COR-L47 (cell line): ENCODE measurements around the gene LARP4.

Experiments used
- DNase-seq: peaks from one replicate; lab custom pipeline; 2025; lab: John Stamatoyannopoulos, UW

The LARP4 gene

GRCh38 chr12:50525422-50525821 is 124.7 kb downstream of the LARP4 start:
- DNase-seq, result no peak

- no peak for DNase-seq
Observed at GRCh38 chr12:50527359-50527726, 126.7 kb downstream of the LARP4 start.

GRCh38 chr12:50528800-50529199 is 128.1 kb downstream of the LARP4 start:
- DNase-seq, result no peak

- DNase-seq, result no peak
Observed at GRCh38 chr12:50529345-50529744, 128.7 kb downstream of the LARP4 start.
